ENCODE results near the gene HMGA1. TPM values are rescaled to one million over a fixed set of nuclear protein-coding genes. Genes with fewer than 3 reads are reported as not detected.

Gene HMGA1
- total and polyA plus RNA-seq, 2 of the 13 experiments (the other 11 are each of a cell fraction or from before 2014, with no cell fraction given) = 117 to 145 TPM

GRCh38 chr6:34237722-34238584, 1.3 kb downstream of the HMGA1 start (continued):
- peak; percentile 94 for TF ChIP-seq MLXIP (CRISPR knock-in tag; IDR thresholded peaks at IDR 0.05; ENCODE audit: borderline replicate concordance)
- TF ChIP-seq, protein P1, sequence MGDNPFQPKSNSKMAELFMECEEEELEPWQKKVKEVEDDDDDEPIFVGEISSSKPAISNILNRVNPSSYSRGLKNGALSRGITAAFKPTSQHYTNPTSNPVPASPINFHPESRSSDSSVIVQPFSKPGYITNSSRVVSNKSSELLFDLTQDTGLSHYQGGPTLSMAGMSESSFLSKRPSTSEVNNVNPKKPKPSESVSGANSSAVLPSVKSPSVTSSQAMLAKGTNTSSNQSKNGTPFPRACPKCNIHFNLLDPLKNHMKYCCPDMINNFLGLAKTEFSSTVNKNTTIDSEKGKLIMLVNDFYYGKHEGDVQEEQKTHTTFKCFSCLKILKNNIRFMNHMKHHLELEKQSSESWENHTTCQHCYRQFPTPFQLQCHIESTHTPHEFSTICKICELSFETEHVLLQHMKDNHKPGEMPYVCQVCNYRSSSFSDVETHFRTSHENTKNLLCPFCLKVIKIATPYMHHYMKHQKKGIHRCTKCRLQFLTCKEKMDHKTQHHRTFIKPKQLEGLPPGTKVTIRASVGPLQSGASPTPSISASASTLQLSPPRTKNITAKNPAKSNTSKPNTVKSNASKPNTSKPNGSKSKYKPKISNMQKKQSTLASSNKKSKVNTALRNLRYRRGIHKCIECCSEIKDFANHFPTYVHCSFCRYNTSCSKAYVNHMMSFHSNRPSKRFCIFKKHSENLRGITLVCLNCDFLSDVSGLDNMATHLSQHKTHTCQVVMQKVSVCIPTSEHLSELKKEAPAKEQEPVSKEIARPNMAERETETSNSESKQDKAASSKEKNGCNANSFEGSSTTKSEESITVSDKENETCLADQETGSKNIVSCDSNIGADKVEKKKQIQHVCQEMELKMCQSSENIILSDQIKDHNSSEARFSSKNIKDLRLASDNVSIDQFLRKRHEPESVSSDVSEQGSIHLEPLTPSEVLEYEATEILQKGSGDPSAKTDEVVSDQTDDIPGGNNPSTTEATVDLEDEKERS (CRISPR knock-in tag; IDR thresholded peaks at IDR 0.05) = no peak
- peak; percentile 67; the same call in 1 of the 2 replicates for TF ChIP-seq NCOA2 (CRISPR knock-in tag; IDR thresholded peaks at IDR 0.05)
- no peak for TF ChIP-seq ZNF672 (CRISPR knock-in tag; IDR thresholded peaks at IDR 0.05)
- TF ChIP-seq, protein P2, sequence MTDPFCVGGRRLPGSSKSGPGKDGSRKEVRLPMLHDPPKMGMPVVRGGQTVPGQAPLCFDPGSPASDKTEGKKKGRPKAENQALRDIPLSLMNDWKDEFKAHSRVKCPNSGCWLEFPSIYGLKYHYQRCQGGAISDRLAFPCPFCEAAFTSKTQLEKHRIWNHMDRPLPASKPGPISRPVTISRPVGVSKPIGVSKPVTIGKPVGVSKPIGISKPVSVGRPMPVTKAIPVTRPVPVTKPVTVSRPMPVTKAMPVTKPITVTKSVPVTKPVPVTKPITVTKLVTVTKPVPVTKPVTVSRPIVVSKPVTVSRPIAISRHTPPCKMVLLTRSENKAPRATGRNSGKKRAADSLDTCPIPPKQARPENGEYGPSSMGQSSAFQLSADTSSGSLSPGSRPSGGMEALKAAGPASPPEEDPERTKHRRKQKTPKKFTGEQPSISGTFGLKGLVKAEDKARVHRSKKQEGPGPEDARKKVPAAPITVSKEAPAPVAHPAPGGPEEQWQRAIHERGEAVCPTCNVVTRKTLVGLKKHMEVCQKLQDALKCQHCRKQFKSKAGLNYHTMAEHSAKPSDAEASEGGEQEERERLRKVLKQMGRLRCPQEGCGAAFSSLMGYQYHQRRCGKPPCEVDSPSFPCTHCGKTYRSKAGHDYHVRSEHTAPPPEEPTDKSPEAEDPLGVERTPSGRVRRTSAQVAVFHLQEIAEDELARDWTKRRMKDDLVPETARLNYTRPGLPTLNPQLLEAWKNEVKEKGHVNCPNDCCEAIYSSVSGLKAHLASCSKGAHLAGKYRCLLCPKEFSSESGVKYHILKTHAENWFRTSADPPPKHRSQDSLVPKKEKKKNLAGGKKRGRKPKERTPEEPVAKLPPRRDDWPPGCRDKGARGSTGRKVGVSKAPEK (CRISPR knock-in tag; IDR thresholded peaks at IDR 0.05; ENCODE audit: borderline replicate concordance) = no peak
- peak; percentile 48; the same call in 1 of the 2 replicates for TF ChIP-seq GATAD1 (CRISPR knock-in tag; IDR thresholded peaks at IDR 0.05)
- TF ChIP-seq ZHX1 (CRISPR knock-in tag; IDR thresholded peaks at IDR 0.05; ENCODE audit: low read depth) = peak; percentile 95
- TF ChIP-seq PHB2 (IDR thresholded peaks at IDR 0.05; ENCODE audit: partially characterized antibody) = no peak
- peak; percentile 57 for TF ChIP-seq ZNF629 (CRISPR knock-in tag; conservative IDR thresholded peaks at IDR 0.05)
- no peak for TF ChIP-seq ZNF576 (CRISPR knock-in tag; IDR thresholded peaks at IDR 0.05)
- TF ChIP-seq AKAP8 (CRISPR knock-in tag; IDR thresholded peaks at IDR 0.05) = peak; percentile 81; the same call in 1 of the 2 replicates
- TF ChIP-seq ZNF432 (CRISPR knock-in tag; IDR thresholded peaks at IDR 0.05; ENCODE audit: borderline replicate concordance) = peak; percentile 90; the same call in 1 of the 2 replicates
- TF ChIP-seq CENPBD1 (CRISPR knock-in tag; IDR thresholded peaks at IDR 0.05; ENCODE audit: borderline replicate concordance, low read depth) = 0 out of 2 replicates have a peak, but pooled peaks have one; percentile 43
- no peak for TF ChIP-seq SYNCRIP (IDR thresholded peaks at IDR 0.05; ENCODE audit: insufficient read depth, low read depth, low read length)
- peak; percentile 93; the same call in 1 of the 2 replicates for TF ChIP-seq TOE1 (CRISPR knock-in tag; IDR thresholded peaks at IDR 0.05)

Measured in HepG2 (cell line).